CD4-positive, alpha-beta T cell (primary cell): Measurements from ENCODE around the gene DYNC2LI1. TPM values are rescaled to one million over a fixed set of nuclear protein-coding genes. Genes with fewer than 3 reads are reported as not detected.

Experiments
- ATAC-seq: fragments of 200-7000 bp; cut with Tn5 transposase; one replicate; pipeline ENCODE4 v1.10.0; 2022; ENCODE audit warnings: mild to moderate bottlenecking; ENCODE audit not compliant: poor library complexity
- CTCF ChIA-PET: fragments of 350-600 bp; sonication (Branson Sonifier 250); formaldehyde crosslinking; loops from one replicate; lab custom pipeline; 2021; ENCODE audit warnings: antibody characterized with exemption, inconsistent platforms; lab: Charles Lee
- POLR2A ChIA-PET: fragments of 350-600 bp; sonication (Branson Sonifier 250); formaldehyde crosslinking; loops from one replicate; lab custom pipeline; 2021; ENCODE audit warnings: antibody characterized with exemption, inconsistent platforms; lab: Charles Lee
- DNase-seq, 14 experiments: peaks; one replicate each; pipeline ENCODE4 v3.0.0-alpha.2; 2013 to 2020; ENCODE audit warnings: mixed read lengths in 2 of 14
- H3K27ac ChIP-seq, 2 donors: one replicate each; pipeline versions ENCODE4 v1.5.1 to v1.7.0; 2013; ENCODE audit warnings: low read length in 2 of 2, low read depth in 1 of 2, mild to moderate bottlenecking in 1 of 2
- H3K27me3 ChIP-seq, 2 experiments: 1 replicate in 1 of 2; 2 replicates in 1 of 2; pipeline versions ENCODE4 v1.6.1 to v1.7.0; 2013; ENCODE audit warnings: low read length in 2 of 2, control low read depth in 1 of 2, mild to moderate bottlenecking in 1 of 2, moderate library complexity in 1 of 2; ENCODE audit not compliant: insufficient read depth in 2 of 2, control insufficient read depth in 1 of 2
- H3K36me3 ChIP-seq: one replicate; pipeline ENCODE4 v1.6.1; 2013; ENCODE audit warnings: low read length, control low read depth; ENCODE audit not compliant: insufficient read depth
- H3K4me1 ChIP-seq: one replicate; pipeline ENCODE4 v1.6.1; 2013; ENCODE audit warnings: low read length, control low read depth; ENCODE audit not compliant: insufficient read depth
- H3K4me3 ChIP-seq: one replicate; pipeline ENCODE4 v1.5.1; 2013; ENCODE audit warnings: mild to moderate bottlenecking, low read length, moderate library complexity
- H3K9me3 ChIP-seq, 2 experiments: 1 replicate in 1 of 2; 2 replicates in 1 of 2; pipeline versions ENCODE4 v1.6.1 to v1.7.0; 2013; ENCODE audit warnings: low read length in 2 of 2, mild to moderate bottlenecking in 2 of 2, control low read depth in 1 of 2, moderate library complexity in 1 of 2; ENCODE audit not compliant: control insufficient read depth in 1 of 2, insufficient read depth in 1 of 2
- H3K27ac Mint-ChIP-seq: one replicate; pipeline ENCODE4 v1.8.0; 2020; ENCODE audit warnings: mixed read lengths
- H3K27me3 Mint-ChIP-seq: one replicate; pipeline ENCODE4 v1.8.0; 2021; ENCODE audit warnings: mixed read lengths
- H3K36me3 Mint-ChIP-seq: one replicate; pipeline ENCODE4 v1.8.0; 2021; ENCODE audit warnings: low read depth, mixed read lengths
- H3K4me1 Mint-ChIP-seq: one replicate; pipeline ENCODE4 v1.8.0; 2021; ENCODE audit warnings: low read depth, mixed read lengths
- H3K4me3 Mint-ChIP-seq: one replicate; pipeline ENCODE4 v1.8.0; 2020; ENCODE audit warnings: mild to moderate bottlenecking, mixed read lengths
- H3K9me3 Mint-ChIP-seq: one replicate; pipeline ENCODE4 v1.8.0; 2020; ENCODE audit warnings: mixed read lengths
- CTCF ChIP-seq: fragments of 200-600 bp; IDR thresholded peaks from one replicate; pipeline ENCODE4 v1.8.0; 2022; ENCODE audit warnings: antibody characterized with exemption, mild to moderate bottlenecking
- intact Hi-C, 2 experiments: fragments of 100-400 bp; cut with DNase I in 1 of 2; cut with micrococcal nuclease in 1 of 2; formaldehyde crosslinking; loops; one replicate each; pipeline versions ENCODE4 v1.15.1 to v1.9.0; 2023 to 2025; cut with DNase I, micrococcal nuclease
- total RNA-seq, 174 experiments: library from RNA in 2 of 174; stranded (reverse) in 2 of 174; gene quantifications; one replicate each; pipeline ENCODE4 v1.2.3 and lab custom pipeline; 2021 to 2026

DYNC2LI1 gene
- total RNA-seq, 2 experiments from 2014 or later: 2.1 to 2.2 TPM

- ChIA-PET POLR2A (no interaction called here), CTCF (no interaction called here)
- no peak for DNase-seq
- Histone ChIP-seq H3K36me3 (no peaks in the 10 kb centered on the region), H3K4me3 (no peak overlapping the region), H3K27ac (no peak overlapping the region), H3K27me3 (no peaks in the 10 kb centered on the region), H3K4me1 (no peaks in the 10 kb centered on the region), H3K9me3 (peaks cover 0 to 2% of the 10 kb centered on the region in 2 experiments)
- H3K27me3 Mint-ChIP-seq: peaks cover 2% of the 10 kb centered on the region
- TF ChIP-seq CTCF: no peak
- no peaks in the 10 kb centered on the region for H3K36me3 Mint-ChIP-seq
- H3K4me3 Mint-ChIP-seq: no peak overlapping the region
- H3K27ac Mint-ChIP-seq: no peak overlapping the region
- intact Hi-C loops: no loop called here
- no peaks in the 10 kb centered on the region for H3K4me1 Mint-ChIP-seq
- no peaks in the 10 kb centered on the region for H3K9me3 Mint-ChIP-seq
- no peak for ATAC-seq
Observed at GRCh38 chr2:43764086-43764705, 9.6 kb upstream of the DYNC2LI1 start.

DNA sequence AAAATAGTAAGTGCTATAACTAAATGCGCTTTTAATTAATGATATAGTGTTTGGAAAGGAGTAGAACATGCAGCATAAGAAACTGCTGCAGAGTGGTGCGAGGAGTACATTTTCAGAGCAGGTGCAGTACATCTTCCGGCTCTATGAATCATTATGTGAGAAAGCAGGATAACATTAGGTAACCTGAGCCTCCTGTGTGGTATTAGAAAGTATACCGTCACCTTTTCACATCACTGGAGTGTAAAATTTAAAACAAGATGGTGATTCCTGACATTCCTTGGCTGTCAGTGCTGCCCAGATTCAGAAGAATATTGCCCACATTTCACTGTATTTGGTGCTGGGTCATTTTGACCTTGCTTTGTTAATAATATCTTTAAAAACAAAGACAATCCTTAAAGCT lies 7.8 kb upstream of the DYNC2LI1 start:
- no peak for TF ChIP-seq CTCF
- Histone ChIP-seq H3K27me3 (no peaks in the 10 kb centered on the region), H3K9me3 (peaks cover 0 to 2% of the 10 kb centered on the region in 2 experiments), H3K27ac (no peak overlapping the region), H3K4me1 (no peaks in the 10 kb centered on the region), H3K36me3 (no peaks in the 10 kb centered on the region), H3K4me3 (no peak overlapping the region)
- Mint-ChIP-seq H3K27ac (no peak overlapping the region), H3K27me3 (peaks cover 8% of the 10 kb centered on the region), H3K36me3 (no peaks in the 10 kb centered on the region), H3K9me3 (no peaks in the 10 kb centered on the region), H3K4me3 (no peak overlapping the region), H3K4me1 (no peaks in the 10 kb centered on the region)
- ChIA-PET POLR2A (no interaction called here), CTCF (no interaction called here)
- no peak for ATAC-seq
- no peak for DNase-seq
- intact Hi-C loops: no loop called here

GRCh38 chr2:43774617-43775016 lies 778 bp downstream of the DYNC2LI1 start:
- Histone ChIP-seq H3K4me1 (peaks cover 11% of the 10 kb centered on the region), H3K27ac (no peak overlapping the region), H3K27me3 (no peaks in the 10 kb centered on the region), H3K36me3 (no peaks in the 10 kb centered on the region), H3K4me3 (peak overlapping the region; percentile 89), H3K9me3 (no peaks in the 10 kb centered on the region)
- TF ChIP-seq CTCF: no peak
- H3K4me1 Mint-ChIP-seq: peaks cover 12% of the 10 kb centered on the region
- POLR2A ChIA-PET: no interaction called here
- no peak for ATAC-seq
- intact Hi-C loops: loop anchor here in 1 of 2 experiments (5.0 to 10.0 kb wide), 3 partner anchors 180 to 590 kb away; partner anchors contain the start of genes CAMKMT, LRPPRC, PREPL and THADA
- H3K36me3 Mint-ChIP-seq: peaks cover 6% of the 10 kb centered on the region
- CTCF ChIA-PET: no interaction called here
- DNase-seq: no peak
- peak overlapping the region; percentile 19 for H3K27ac Mint-ChIP-seq
- peaks cover 5% of the 10 kb centered on the region for H3K27me3 Mint-ChIP-seq
- no peaks in the 10 kb centered on the region for H3K9me3 Mint-ChIP-seq
- H3K4me3 Mint-ChIP-seq: peak overlapping the region; percentile 86
